ENCODE results near the gene CNTNAP5.

- TF ChIP-seq SETDB1 (IDR thresholded peaks at IDR 0.05; ENCODE audit: low read length): no peak
- TF ChIP-seq CEBPB (tag; IDR thresholded peaks at IDR 0.05): no peak
- no peak for TF ChIP-seq ZBTB43 (CRISPR knock-in tag; IDR thresholded peaks at IDR 0.05)
- no peak for TF ChIP-seq YBX1 (IDR thresholded peaks at IDR 0.05)
- no peak for TF ChIP-seq MAX (CRISPR knock-in tag; IDR thresholded peaks at IDR 0.05)
- no peak for TF ChIP-seq ZNF76 (CRISPR knock-in tag; IDR thresholded peaks at IDR 0.05; ENCODE audit: borderline replicate concordance)
- TF ChIP-seq MXI1 (IDR thresholded peaks at IDR 0.05; ENCODE audit: low read depth, low read length): no peak
- TF ChIP-seq TAF1 (IDR thresholded peaks at IDR 0.05; ENCODE audit: control insufficient read depth, extremely low read depth, insufficient read depth, low read length, severe bottlenecking): no peak
- no peak for TF ChIP-seq GTF2B (IDR thresholded peaks at IDR 0.05; ENCODE audit: extremely low read depth, insufficient read length)
- no peak for TF ChIP-seq AFF4 (CRISPR knock-in tag; IDR thresholded peaks at IDR 0.05)
- TF ChIP-seq POLR2G (IDR thresholded peaks at IDR 0.05; ENCODE audit: low read depth, low read length): no peak
These were observed 731.0 kb downstream of the CNTNAP5 start for GRCh38 chr2:124756048-124756447.

All from K562 (cell line).